Kidney epithelial cell (primary cell): ENCODE data around the gene SLC1A4. TPM values are rescaled to one million over a fixed set of nuclear protein-coding genes. Genes with fewer than 3 reads are reported as not detected.

ENCODE experiments used
- DNase-seq: peaks from one replicate; pipeline ENCODE4 v3.0.0-alpha.2; 2010; ENCODE audit warnings: low read depth
- H3K27me3 ChIP-seq: 2 replicates; pipeline ENCODE4 v1.6.0; 2011; ENCODE audit warnings: low read length; ENCODE audit not compliant: control insufficient read depth, insufficient read depth
- H3K36me3 ChIP-seq: 2 replicates; pipeline ENCODE4 v1.5.1; 2011; ENCODE audit warnings: low read length; ENCODE audit not compliant: control insufficient read depth, insufficient read depth
- H3K4me3 ChIP-seq: 2 replicates; pipeline ENCODE4 v1.5.1; 2011; ENCODE audit warnings: low read depth, mild to moderate bottlenecking, control low read depth, low read length
- total RNA-seq: library from RNA; depleted of rRNA; stranded (reverse); fragments of >200 nt; gene quantifications from 2 replicates; pipeline ENCODE4 v1.2.3, GENCODE V29; 2015
- TF ChIP-seq, protein P1 (sequence below): IDR thresholded peaks from 2 replicates; pipeline ENCODE4 v1.5.1; 2011; ENCODE audit warnings: mild to moderate bottlenecking, moderate library complexity, low read length, control low read depth, inconsistent platforms; ENCODE audit not compliant: insufficient read depth, poor library complexity, severe bottlenecking

SLC1A4 gene
- total RNA-seq, 1 donor from 2014 or later = 45.0 TPM

DNA sequence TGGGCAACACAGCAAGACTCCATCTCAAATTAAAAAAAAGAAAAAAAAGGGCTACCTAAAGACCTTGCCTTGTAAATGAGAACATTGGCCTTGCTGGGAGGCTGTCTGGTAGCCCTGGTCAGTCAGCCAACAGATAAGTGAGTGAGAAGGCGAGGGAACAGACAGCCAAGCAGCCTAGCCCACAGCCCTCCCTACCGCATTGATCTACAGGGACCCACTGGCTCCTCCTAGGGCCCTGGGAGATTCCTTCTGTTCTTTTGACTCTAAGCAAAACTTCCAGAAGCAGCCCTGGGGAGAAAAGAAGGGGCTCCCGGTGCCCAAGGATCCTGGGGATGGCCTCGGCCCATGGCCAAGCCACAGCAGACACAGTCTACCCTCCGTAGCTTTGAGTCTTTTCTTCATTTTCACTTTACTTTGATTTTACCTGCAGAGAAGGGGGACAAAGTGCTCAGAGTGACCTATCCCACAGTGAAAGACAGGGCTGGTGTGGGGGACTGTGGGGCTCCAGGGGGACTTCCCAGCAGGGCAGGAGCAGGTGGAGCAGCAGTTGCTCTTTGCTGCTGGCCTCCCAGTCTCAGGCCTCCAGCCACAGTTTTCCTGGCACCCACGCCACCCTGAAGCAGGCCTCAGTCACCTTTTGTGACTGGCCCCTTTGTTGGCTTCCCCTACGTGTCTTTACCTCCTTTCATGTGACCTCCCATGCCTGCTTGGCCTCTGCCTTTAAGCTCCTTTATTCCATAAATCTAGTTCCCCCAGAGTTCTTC is 72.1 kb downstream of the SLC1A4 start:
- TF ChIP-seq, protein P1, sequence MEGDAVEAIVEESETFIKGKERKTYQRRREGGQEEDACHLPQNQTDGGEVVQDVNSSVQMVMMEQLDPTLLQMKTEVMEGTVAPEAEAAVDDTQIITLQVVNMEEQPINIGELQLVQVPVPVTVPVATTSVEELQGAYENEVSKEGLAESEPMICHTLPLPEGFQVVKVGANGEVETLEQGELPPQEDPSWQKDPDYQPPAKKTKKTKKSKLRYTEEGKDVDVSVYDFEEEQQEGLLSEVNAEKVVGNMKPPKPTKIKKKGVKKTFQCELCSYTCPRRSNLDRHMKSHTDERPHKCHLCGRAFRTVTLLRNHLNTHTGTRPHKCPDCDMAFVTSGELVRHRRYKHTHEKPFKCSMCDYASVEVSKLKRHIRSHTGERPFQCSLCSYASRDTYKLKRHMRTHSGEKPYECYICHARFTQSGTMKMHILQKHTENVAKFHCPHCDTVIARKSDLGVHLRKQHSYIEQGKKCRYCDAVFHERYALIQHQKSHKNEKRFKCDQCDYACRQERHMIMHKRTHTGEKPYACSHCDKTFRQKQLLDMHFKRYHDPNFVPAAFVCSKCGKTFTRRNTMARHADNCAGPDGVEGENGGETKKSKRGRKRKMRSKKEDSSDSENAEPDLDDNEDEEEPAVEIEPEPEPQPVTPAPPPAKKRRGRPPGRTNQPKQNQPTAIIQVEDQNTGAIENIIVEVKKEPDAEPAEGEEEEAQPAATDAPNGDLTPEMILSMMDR = no peak
- no peak overlapping the region for H3K4me3 ChIP-seq
- H3K27me3 ChIP-seq = no peaks in the 10 kb centered on the region
- DNase-seq = no peak
- H3K36me3 ChIP-seq = no peaks in the 10 kb centered on the region

DNA sequence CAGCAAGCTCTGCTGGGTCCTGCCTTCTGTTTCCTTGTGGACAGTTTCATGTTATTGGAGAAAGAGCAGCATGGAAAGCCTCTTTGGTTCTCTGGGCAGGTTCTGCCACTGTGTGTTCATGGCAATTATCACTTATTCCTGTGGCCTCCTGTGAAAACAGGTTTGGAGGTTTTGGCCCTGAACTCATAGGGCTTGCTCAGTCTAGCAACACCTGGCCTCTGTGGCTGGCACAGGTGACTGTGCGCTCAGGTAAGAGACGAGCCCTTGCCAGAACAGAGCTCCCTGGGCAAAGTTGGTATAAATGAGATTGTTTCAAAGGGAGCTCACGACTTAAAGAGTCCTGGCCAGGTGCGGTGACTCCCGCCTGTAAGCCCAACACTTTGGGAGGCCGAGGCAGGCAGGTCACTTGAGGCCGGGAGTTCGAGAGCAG is 72.7 kb downstream of the SLC1A4 start:
- no peak for DNase-seq
- H3K27me3 ChIP-seq = no peaks in the 10 kb centered on the region
- H3K4me3 ChIP-seq = no peak overlapping the region
- H3K36me3 ChIP-seq = no peaks in the 10 kb centered on the region
- TF ChIP-seq, protein P1 = no peak

DNA sequence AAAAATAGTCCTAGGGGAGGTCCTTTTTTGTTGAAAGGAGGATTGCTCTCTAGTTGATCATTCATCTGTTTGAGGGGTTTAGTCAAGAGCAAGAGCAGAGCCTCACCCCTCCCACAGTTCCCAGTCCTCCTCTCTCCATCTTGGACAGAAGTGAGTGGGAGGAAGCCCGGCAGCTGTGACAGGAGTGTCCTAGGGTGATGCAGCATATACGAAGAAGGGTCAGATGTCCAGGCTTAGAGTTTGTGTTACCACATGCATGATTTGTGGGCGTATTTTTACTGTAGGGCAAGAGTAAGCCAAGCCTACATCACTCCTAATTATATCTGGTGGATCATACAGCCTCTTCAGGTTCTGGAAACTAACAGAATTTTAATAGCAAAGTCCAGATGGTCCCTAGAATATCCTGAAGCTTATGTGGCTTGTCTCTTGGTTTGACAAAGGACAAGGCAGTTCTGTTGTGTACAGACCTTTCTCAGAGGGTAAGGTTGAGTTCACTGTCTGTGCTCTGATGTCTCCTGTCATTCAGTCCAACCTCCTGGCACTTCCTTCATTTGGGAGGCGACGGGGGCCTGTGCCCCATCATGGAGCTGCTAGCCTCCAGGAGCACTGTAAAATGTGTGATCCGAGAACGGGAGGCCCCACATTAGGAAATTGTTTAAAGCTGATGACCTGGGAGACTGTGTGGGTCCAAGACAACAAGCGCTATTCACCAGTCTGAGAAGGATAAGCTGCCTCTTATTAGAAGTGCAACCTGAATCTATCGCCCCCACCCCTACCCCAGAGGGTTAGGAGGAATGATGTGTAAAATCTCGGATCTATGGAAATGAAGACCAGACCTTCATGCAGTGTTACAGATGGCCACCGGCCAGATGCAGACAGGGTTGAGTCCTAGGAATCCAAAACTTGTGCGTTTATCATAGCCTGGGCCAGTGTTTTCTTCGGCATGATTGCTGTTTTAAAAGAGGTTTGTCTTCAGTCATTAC is 73.9 kb downstream of the SLC1A4 start:
- no peaks in the 10 kb centered on the region for H3K36me3 ChIP-seq
- no peaks in the 10 kb centered on the region for H3K27me3 ChIP-seq
- no peak overlapping the region for H3K4me3 ChIP-seq
- TF ChIP-seq, protein P1 = no peak
- DNase-seq = no peak

DNA sequence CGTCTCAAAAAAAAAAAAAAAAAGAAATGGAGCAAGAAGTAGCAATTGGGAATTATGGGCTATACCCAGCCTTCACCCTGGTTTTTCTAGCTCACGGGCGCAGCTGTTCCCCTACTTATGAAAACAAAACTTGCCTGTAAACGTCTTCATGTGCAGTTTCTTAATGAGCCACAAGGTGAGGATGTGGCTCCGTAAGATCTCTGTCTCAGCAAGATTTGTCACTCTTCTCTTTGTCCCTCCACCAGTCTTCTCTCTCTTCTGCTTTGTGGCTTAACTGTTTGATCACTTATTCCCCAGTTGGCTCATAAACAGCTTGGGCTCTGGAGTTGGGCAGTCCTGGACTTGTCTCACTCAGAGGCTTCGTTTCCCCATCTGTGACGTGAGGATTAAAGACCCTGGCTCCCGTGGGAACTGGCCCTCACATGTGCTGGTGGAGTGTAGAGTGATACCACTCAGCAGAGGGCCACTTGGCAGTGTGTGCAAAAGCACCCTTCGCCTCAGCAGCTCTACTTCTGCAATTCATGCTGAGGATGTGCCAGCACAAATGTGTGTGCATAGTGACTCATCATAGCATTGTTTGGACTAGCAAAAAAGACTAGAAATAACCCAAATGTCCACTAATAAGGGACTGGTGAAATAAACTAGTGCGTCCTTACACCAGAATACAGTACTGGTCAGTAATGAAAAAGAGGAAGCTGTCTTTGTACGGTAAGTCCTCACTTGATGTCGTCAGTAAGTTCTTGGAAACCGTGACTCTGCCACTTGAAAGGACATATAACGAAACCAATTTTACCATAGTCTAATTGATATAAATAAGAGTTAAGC is 75.7 kb downstream of the SLC1A4 start:
- TF ChIP-seq, protein P1 = peak; percentile 65
- no peak for DNase-seq
- Histone ChIP-seq H3K4me3 (no peak overlapping the region), H3K27me3 (no peaks in the 10 kb centered on the region), H3K36me3 (no peaks in the 10 kb centered on the region)

DNA sequence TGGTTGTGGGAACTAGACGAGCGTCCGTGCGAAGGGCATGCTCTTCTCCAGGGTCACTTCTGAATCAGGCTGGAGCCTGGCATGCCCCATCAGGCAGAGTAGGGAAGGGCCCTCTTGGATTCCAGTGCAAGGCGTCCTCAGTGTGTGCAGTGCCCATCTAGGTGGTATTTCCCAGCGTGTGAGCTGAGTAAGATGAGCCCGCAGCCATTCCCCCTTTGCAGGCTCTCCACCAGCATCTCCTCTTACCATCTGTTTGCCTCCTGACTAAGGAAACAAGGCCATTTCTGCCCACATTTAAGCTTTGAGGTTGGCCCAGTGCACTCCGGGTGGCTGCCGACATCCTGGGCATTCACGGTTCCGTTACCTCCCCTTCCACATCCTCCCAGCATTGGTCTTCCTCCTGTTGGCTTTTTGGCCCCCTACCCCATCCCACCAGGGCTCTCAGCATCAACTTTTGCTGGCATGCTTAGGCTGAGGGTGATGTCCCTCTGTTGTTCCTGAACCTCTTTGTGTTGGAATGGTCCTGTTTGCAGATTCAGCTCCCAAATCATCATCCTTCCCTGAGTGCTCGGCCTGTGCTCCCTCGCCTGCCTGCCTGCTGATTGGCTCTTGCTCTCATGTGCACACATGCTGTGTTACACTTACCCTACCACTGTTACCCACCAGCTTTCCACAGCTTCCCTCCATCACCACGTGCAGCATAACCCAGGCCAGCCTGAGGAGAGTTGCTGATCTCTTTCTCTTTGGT is 78.8 kb downstream of the SLC1A4 start:
- no peaks in the 10 kb centered on the region for H3K27me3 ChIP-seq
- TF ChIP-seq, protein P1 = no peak
- peaks cover 1% of the 10 kb centered on the region for H3K36me3 ChIP-seq
- H3K4me3 ChIP-seq = no peak overlapping the region
- DNase-seq = no peak
